MM.1S (cell line): ENCODE measurements around the gene CTU2.

Source experiments
- DNase-seq: peaks from one replicate; pipeline ENCODE4 v3.0.0-alpha.2; 2015
- H2AFZ ChIP-seq: fragments of 300-600 bp; sonication (generic); 2 replicates; pipeline ENCODE4 v1.6.0; 2016; ENCODE audit warnings: antibody characterized with exemption, low read length
- H3F3A ChIP-seq: fragments of 300-600 bp; sonication (generic); 2 replicates; pipeline ENCODE4 v1.6.1; 2016; ENCODE audit warnings: mild to moderate bottlenecking, antibody characterized with exemption, low read length, moderate library complexity, mixed read lengths; ENCODE audit not compliant: insufficient read depth
- H3K27ac ChIP-seq: fragments of 300-600 bp; sonication (generic); 2 replicates; pipeline ENCODE4 v1.5.1; 2016; ENCODE audit warnings: mild to moderate bottlenecking, low read length
- H3K27me3 ChIP-seq: fragments of 300-600 bp; sonication (generic); replicated peaks from 2 replicates; pipeline ENCODE4 v1.6.0; 2016; ENCODE audit warnings: low read length; ENCODE audit not compliant: insufficient read depth
- H3K36me3 ChIP-seq: fragments of 300-600 bp; sonication (generic); replicated peaks from 2 replicates; pipeline ENCODE4 v1.6.1; 2016; ENCODE audit warnings: mild to moderate bottlenecking, low read length, mixed read lengths; ENCODE audit not compliant: insufficient read depth
- H3K4me1 ChIP-seq: fragments of 300-600 bp; sonication (generic); 2 replicates; pipeline ENCODE4 v1.6.1; 2016; ENCODE audit warnings: low read length, mixed read lengths
- H3K4me2 ChIP-seq: fragments of 300-600 bp; sonication (generic); 2 replicates; pipeline ENCODE4 v1.6.0; 2016; ENCODE audit warnings: low read depth, low read length
- H3K4me3 ChIP-seq: fragments of 300-600 bp; sonication (generic); 2 replicates; pipeline ENCODE4 v1.5.1; 2016; ENCODE audit warnings: low read length, mixed read lengths
- H3K79me2 ChIP-seq: fragments of 300-600 bp; sonication (generic); 2 replicates; pipeline ENCODE4 v1.6.1; 2016; ENCODE audit warnings: mixed run types, low read length, mixed read lengths
- H3K9ac ChIP-seq: fragments of 300-600 bp; sonication (generic); 2 replicates; pipeline ENCODE4 v1.6.1; 2016; ENCODE audit warnings: low read length, mixed read lengths
- H3K9me2 ChIP-seq: fragments of 300-600 bp; sonication (generic); replicated peaks from 2 replicates; pipeline ENCODE4 v1.6.1; 2016; ENCODE audit warnings: mild to moderate bottlenecking, low read length, mixed read lengths; ENCODE audit not compliant: insufficient read depth
- H3K9me3 ChIP-seq: fragments of 300-600 bp; sonication (generic); replicated peaks from 2 replicates; pipeline ENCODE4 v1.6.1; 2016; ENCODE audit warnings: mild to moderate bottlenecking, low read length, mixed read lengths; ENCODE audit not compliant: insufficient read depth
- H4K20me1 ChIP-seq: fragments of 300-600 bp; sonication (generic); 2 replicates; pipeline ENCODE4 v1.6.1; 2016; ENCODE audit warnings: mild to moderate bottlenecking, low read length, moderate library complexity, mixed read lengths; ENCODE audit not compliant: insufficient read depth
- CTCF ChIP-seq: fragments of 300-600 bp; sonication (generic); IDR thresholded peaks from 2 replicates; pipeline ENCODE4 v1.5.1; 2016; ENCODE audit warnings: antibody characterized with exemption, low read length, mixed read lengths
- EZH2 ChIP-seq: fragments of 300-600 bp; sonication (generic); optimal IDR thresholded peaks from 2 replicates; pipeline ENCODE3; 2017; ENCODE audit warnings: low read depth, mild to moderate bottlenecking, antibody characterized with exemption, low read length, mixed read lengths
- EZH2phosphoT487 ChIP-seq: fragments of 300-600 bp; sonication (generic); IDR thresholded peaks from 2 replicates; pipeline ENCODE4 v1.6.1; 2018; ENCODE audit warnings: antibody characterized with exemption, low read length

CTU2 gene

GRCh38 chr16:88687676-88688012 is 18.7 kb upstream of the CTU2 start:
- no peak for TF ChIP-seq EZH2phosphoT487
- TF ChIP-seq EZH2: no peak
- no peak for TF ChIP-seq CTCF
- H3K4me1 ChIP-seq: 0 out of 2 replicates have a peak, but pooled peaks cover 7% of the 10 kb centered on the region
- no peak for DNase-seq
- no peak overlapping the region for H3K9ac ChIP-seq
- H3K36me3 ChIP-seq: no peaks in the 10 kb centered on the region
- H2AFZ ChIP-seq: no peak overlapping the region
- H3F3A ChIP-seq: peaks cover 11% of the 10 kb centered on the region
- peaks cover 8% of the 10 kb centered on the region; the same call in 1 of the 2 replicates for H3K79me2 ChIP-seq
- H3K27ac ChIP-seq: no peak overlapping the region
- H4K20me1 ChIP-seq: no peaks in the 10 kb centered on the region
- H3K9me2 ChIP-seq: no peaks in the 10 kb centered on the region
- no peaks in the 10 kb centered on the region for H3K9me3 ChIP-seq
- H3K4me3 ChIP-seq: no peak overlapping the region
- no peak overlapping the region for H3K4me2 ChIP-seq
- H3K27me3 ChIP-seq: no peaks in the 10 kb centered on the region

- H3K9ac ChIP-seq: no peak overlapping the region
- H3K27ac ChIP-seq: no peak overlapping the region
- no peak overlapping the region for H3K4me2 ChIP-seq
- peaks cover 8% of the 10 kb centered on the region; the same call in 1 of the 2 replicates for H3K79me2 ChIP-seq
- H3K36me3 ChIP-seq: no peaks in the 10 kb centered on the region
- H3K9me3 ChIP-seq: no peaks in the 10 kb centered on the region
- no peaks in the 10 kb centered on the region for H4K20me1 ChIP-seq
- no peaks in the 10 kb centered on the region for H3K27me3 ChIP-seq
- no peak for DNase-seq
- H2AFZ ChIP-seq: no peak overlapping the region
- H3K9me2 ChIP-seq: no peaks in the 10 kb centered on the region
- H3K4me1 ChIP-seq: 0 out of 2 replicates have a peak, but pooled peaks cover 7% of the 10 kb centered on the region
- TF ChIP-seq EZH2: no peak
- no peak overlapping the region for H3K4me3 ChIP-seq
- peaks cover 11% of the 10 kb centered on the region for H3F3A ChIP-seq
These were observed 18.1 kb upstream of the CTU2 start for GRCh38 chr16:88688013-88688778.

GRCh38 chr16:88690341-88691128 is 15.8 kb upstream of the CTU2 start:
- H3K4me2 ChIP-seq: no peak overlapping the region
- H4K20me1 ChIP-seq: no peaks in the 10 kb centered on the region
- TF ChIP-seq EZH2: no peak
- TF ChIP-seq EZH2phosphoT487: no peak
- H3K27ac ChIP-seq: no peak overlapping the region
- DNase-seq: no peak
- H3K9me2 ChIP-seq: no peaks in the 10 kb centered on the region
- H3K9ac ChIP-seq: no peak overlapping the region
- H3K27me3 ChIP-seq: no peaks in the 10 kb centered on the region
- no peaks in the 10 kb centered on the region for H3K4me1 ChIP-seq
- H3K79me2 ChIP-seq: no peaks in the 10 kb centered on the region
- H2AFZ ChIP-seq: no peak overlapping the region
- H3K36me3 ChIP-seq: no peaks in the 10 kb centered on the region
- no peaks in the 10 kb centered on the region for H3F3A ChIP-seq
- H3K4me3 ChIP-seq: no peak overlapping the region
- H3K9me3 ChIP-seq: no peaks in the 10 kb centered on the region

- no peak for DNase-seq
- H3K36me3 ChIP-seq: no peaks in the 10 kb centered on the region
- no peaks in the 10 kb centered on the region for H3K4me1 ChIP-seq
- TF ChIP-seq EZH2 (no peak), EZH2phosphoT487 (no peak), CTCF (no peak)
- no peaks in the 10 kb centered on the region for H3K27me3 ChIP-seq
- H3K4me3 ChIP-seq: no peak overlapping the region
- no peak overlapping the region for H3K9ac ChIP-seq
- no peak overlapping the region for H2AFZ ChIP-seq
- H3K9me3 ChIP-seq: no peaks in the 10 kb centered on the region
- H3K79me2 ChIP-seq: no peaks in the 10 kb centered on the region
- no peak overlapping the region for H3K4me2 ChIP-seq
- H3K27ac ChIP-seq: no peak overlapping the region
- no peaks in the 10 kb centered on the region for H3F3A ChIP-seq
- H3K9me2 ChIP-seq: no peaks in the 10 kb centered on the region
- H4K20me1 ChIP-seq: no peaks in the 10 kb centered on the region
These were observed 15.0 kb upstream of the CTU2 start for GRCh38 chr16:88691129-88691813.
